GM19193 (cell line): ENCODE data around the gene PCDHGA1.
"Not testable (repeated sequence)": the region's sequence is repeated elsewhere in the genome, so short reads cannot be mapped to it uniquely, and the experiment has no call there.

Experiments
- POLR2A ChIP-seq: IDR thresholded peaks from 4 replicates; pipeline ENCODE4 v1.6.1; 2011; ENCODE audit not compliant: insufficient read depth, insufficient read length; ENCODE audit errors: extremely low read depth

PCDHGA1 gene

GRCh38 chr5:141371572-141372475, 41.5 kb downstream of the PCDHGA1 start:
- TF ChIP-seq POLR2A: no peak

DNA sequence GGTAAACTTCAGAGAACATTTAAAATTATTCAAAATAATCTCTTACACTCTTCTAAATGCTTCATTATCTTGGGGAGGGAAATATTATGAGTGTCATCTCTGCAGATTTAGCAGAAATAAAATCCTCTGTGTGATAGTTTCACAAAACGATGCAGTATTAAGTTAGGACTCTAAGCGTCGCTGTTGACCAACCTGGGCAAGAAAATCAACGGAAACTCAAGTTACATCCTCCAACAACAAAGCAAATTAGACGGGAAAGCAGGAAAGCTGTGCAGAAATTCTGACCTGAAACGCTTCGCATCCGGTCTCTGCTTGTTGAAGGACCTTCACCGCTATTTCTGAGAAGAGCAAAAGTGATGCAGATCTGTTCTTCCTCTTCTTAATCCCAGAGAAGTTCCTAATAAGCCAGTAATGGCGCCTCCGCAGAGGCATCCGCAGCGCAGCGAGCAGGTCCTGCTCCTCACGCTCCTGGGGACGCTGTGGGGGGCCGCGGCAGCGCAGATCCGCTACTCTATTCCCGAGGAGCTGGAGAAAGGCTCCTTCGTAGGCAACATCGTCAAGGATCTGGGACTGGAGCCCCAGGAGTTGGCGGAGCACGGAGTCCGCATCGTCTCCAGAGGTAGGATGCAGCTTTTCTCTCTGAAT, 43.5 kb downstream of the PCDHGA1 start, which contains the start of gene PCDHGA6:
PCDHGA6 (plus strand) TSS at position 219 of the 645 bp plus-strand sequence; CDS start at position 412, 193 bp downstream.
- no peak for TF ChIP-seq POLR2A

GRCh38 chr5:141374627-141375026, 44.3 kb downstream of the PCDHGA1 start:
- TF ChIP-seq POLR2A: no peak

DNA sequence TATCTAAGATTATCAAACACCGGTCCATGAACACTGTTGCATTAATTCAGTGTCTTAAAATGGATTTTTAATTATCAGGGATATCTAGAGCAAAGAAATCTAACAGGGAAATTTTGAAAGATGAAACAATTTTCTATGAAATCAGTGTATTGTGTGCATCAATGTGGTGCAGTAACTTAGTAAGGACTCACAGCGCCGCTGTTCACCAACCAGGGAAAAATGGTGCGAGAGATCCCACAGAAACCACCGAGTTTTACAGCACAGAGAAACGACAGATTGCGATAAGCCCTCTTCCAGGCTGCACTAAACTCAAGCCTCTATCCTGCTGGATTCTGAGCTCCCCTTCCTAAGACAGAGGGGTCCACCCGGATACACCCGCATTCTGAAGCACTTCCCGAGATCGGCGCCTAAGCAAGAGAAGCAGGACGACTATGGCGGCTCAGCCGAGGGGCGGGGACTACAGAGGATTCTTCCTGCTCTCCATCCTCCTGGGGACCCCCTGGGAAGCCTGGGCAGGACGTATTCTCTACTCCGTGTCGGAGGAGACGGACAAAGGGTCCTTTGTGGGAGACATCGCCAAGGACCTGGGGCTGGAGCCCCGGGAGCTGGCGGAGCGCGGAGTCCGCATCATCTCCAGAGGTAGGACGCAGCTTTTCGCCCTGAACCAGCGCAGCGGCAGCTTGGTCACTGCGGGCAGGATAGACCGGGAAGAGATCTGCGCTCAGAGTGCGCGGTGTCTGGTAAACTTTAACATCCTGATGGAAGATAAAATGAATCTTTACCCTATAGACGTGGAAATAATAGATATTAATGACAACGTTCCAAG, 52.4 kb downstream of the PCDHGA1 start, which contains the start of gene PCDHGA7:
PCDHGA7 (plus strand) TSS at position 274 of the 826 bp plus-strand sequence; CDS start at position 432, 158 bp downstream.
- no peak for TF ChIP-seq POLR2A

DNA sequence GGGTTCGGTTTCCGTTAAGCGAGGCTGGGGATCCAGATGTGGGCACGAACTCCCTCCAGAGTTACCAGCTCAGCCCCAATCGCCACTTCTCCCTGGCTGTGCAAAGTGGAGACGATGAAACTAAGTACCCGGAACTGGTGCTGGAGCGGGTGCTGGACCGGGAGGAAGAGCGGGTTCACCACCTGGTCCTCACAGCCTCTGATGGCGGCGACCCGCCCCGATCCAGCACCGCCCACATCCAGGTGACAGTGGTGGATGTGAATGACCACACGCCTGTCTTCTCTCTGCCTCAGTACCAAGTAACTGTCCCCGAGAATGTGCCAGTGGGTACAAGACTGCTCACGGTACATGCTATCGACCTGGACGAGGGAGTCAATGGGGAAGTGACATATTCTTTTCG, 53.0 kb downstream of the PCDHGA1 start:
- no peak for TF ChIP-seq POLR2A

- no peak for TF ChIP-seq POLR2A
These were observed 54.4 kb downstream of the PCDHGA1 start for GRCh38 chr5:141384471-141385267.

DNA sequence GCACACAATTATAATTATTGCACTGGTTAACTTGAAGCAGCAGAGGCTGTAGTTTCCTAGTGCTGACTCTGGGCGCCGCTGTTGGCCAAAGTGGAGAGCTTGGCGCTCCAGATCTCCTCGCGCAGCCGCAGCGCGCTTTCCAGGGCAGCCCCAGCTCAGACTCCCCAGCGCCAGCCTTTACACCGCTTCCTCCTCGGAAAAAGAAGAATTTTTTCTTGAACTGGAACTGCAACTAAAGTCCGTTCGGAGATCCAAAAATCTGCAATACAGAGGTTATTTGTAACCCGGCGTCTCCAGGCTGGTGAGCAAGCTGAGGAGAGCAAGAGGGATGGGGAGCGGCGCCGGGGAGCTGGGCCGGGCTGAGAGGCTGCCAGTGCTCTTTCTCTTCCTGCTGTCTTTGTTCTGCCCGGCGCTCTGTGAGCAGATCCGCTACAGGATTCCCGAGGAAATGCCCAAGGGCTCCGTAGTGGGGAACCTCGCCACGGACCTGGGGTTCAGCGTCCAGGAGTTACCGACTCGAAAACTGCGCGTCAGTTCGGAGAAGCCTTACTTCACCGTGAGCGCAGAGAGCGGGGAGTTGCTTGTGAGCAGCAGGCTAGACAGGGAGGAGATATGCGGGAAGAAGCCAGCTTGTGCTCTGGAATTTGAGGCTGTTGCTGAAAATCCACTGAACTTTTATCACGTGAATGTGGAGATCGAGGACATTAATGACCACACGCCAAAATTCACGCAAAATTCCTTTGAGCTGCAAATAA, 57.4 kb downstream of the PCDHGA1 start, which contains the start of gene PCDHGB4:
PCDHGB4 (plus strand) TSS at position 142 of the 755 bp plus-strand sequence; CDS start at position 329, 187 bp downstream.
- not testable (repeated sequence) for TF ChIP-seq POLR2A

- no peak for TF ChIP-seq POLR2A
These were observed 58.3 kb downstream of the PCDHGA1 start for GRCh38 chr5:141388661-141389060.

- TF ChIP-seq POLR2A: no peak
These were observed 59.1 kb downstream of the PCDHGA1 start for GRCh38 chr5:141389153-141390042.

GRCh38 chr5:141392429-141393198, 62.3 kb downstream of the PCDHGA1 start, which contains the start of gene PCDHGA8:
TSS of gene PCDHGA8 (plus strand) at chr5:141392633. CDS start at chr5:141392814, 181 bp downstream.
- TF ChIP-seq POLR2A: no peak

DNA sequence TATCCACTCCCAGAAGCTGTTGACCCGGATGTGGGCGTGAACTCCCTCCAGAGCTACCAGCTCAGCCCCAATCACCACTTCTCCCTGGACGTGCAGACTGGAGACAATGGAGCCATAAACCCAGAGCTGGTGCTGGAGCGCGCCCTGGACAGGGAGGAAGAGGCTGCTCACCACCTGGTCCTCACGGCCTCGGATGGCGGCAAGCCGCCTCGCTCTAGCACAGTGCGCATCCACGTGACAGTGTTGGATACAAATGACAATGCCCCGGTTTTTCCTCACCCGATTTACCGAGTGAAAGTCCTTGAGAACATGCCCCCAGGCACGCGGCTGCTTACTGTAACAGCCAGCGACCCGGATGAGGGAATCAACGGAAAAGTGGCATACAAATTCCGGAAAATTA, 63.0 kb downstream of the PCDHGA1 start:
- TF ChIP-seq POLR2A: no peak
